Ishikawa (cell line): ENCODE results near the gene BCORL1.

ENCODE experiments used
- CEBPB ChIP-seq: IDR thresholded peaks from 2 replicates; pipeline ENCODE4 v1.6.1; 2012
- CREB1 ChIP-seq: IDR thresholded peaks from 2 replicates; pipeline ENCODE4 v1.6.1; 2012; ENCODE audit warnings: low read depth
- EGR1 ChIP-seq: IDR thresholded peaks from 2 replicates; pipeline ENCODE4 v1.6.1; 2012
- EP300 ChIP-seq: IDR thresholded peaks from 2 replicates; pipeline ENCODE4 v1.6.1; 2012; ENCODE audit warnings: borderline replicate concordance
- FOXM1 ChIP-seq: IDR thresholded peaks from 2 replicates; pipeline ENCODE4 v1.6.1; 2012; ENCODE audit warnings: low read depth, borderline replicate concordance
- MAX ChIP-seq: IDR thresholded peaks from 2 replicates; pipeline ENCODE4 v1.6.1; 2012
- NFIC ChIP-seq: IDR thresholded peaks from 2 replicates; pipeline ENCODE4 v1.6.1; 2012
- RAD21 ChIP-seq: IDR thresholded peaks from 2 replicates; pipeline ENCODE4 v1.6.1; 2012; ENCODE audit warnings: low read depth
- REST ChIP-seq: IDR thresholded peaks from 2 replicates; pipeline ENCODE4 v1.6.1; 2012; ENCODE audit warnings: low read depth, mild to moderate bottlenecking
- TAF1 ChIP-seq: IDR thresholded peaks from 2 replicates; pipeline ENCODE4 v1.6.1; 2012; ENCODE audit warnings: low read depth, mild to moderate bottlenecking
- TCF12 ChIP-seq: IDR thresholded peaks from 2 replicates; pipeline ENCODE4 v1.6.1; 2012; ENCODE audit warnings: low read depth
- TEAD4 ChIP-seq: IDR thresholded peaks from 2 replicates; pipeline ENCODE4 v1.6.1; 2012
- USF1 ChIP-seq: IDR thresholded peaks from 2 replicates; pipeline ENCODE4 v1.6.1; 2012
- YY1 ChIP-seq: IDR thresholded peaks from 2 replicates; pipeline ENCODE4 v1.6.1; 2012; ENCODE audit warnings: low read depth
- ZBTB7A ChIP-seq: IDR thresholded peaks from 2 replicates; pipeline ENCODE4 v1.6.1; 2012; ENCODE audit warnings: low read depth

Gene BCORL1

GRCh38 chrX:129968968-129969367 lies 13.5 kb upstream of the BCORL1 start:
- TF ChIP-seq EP300 (no peak), YY1 (no peak), REST (no peak), CEBPB (no peak), TAF1 (no peak), TCF12 (no peak), TEAD4 (no peak), EGR1 (no peak), NFIC (no peak), FOXM1 (no peak), USF1 (no peak), MAX (no peak), CREB1 (no peak), RAD21 (no peak), ZBTB7A (no peak)

- TF ChIP-seq NFIC (no peak), USF1 (no peak), REST (no peak), CEBPB (no peak), YY1 (no peak), TAF1 (no peak), ZBTB7A (no peak), EGR1 (no peak), TCF12 (no peak)
These were observed 6.0 kb upstream of the BCORL1 start for GRCh38 chrX:129976441-129976840.

- TF ChIP-seq FOXM1 (no peak), EP300 (no peak), ZBTB7A (no peak), CREB1 (no peak), TEAD4 (no peak), YY1 (no peak), TAF1 (no peak), USF1 (no peak), REST (no peak), MAX (no peak), EGR1 (no peak)
These were observed 3.1 kb upstream of the BCORL1 start for GRCh38 chrX:129979207-129979920.

- TF ChIP-seq TEAD4 (no peak), ZBTB7A (peak; percentile 15; the same call in 1 of the 2 replicates), REST (no peak), EGR1 (no peak), USF1 (peak; percentile 42), MAX (peak; percentile 27; the same call in 1 of the 2 replicates), CEBPB (no peak)
These were observed 2.4 kb upstream of the BCORL1 start for GRCh38 chrX:129980001-129980401.
